Measurements from ENCODE around the gene CPT2.

Gene CPT2

GRCh38 chr1:53220171-53220961, 23.7 kb downstream of the CPT2 start, which contains the start of gene CZIB:
TSS of gene CZIB (minus strand) at chr1:53220634. CDS start at chr1:53220575, 59 bp downstream.
- DNase-seq, result peak; percentile 97 to 98

GRCh38 chr1:53220962-53221286, 24.3 kb downstream of the CPT2 start:
- no peak for DNase-seq

- DNase-seq, result no peak
These were observed 41.0 kb downstream of the CPT2 start for GRCh38 chr1:53237638-53238037.

- DNase-seq, result peak; percentile 94 to 97
These were observed 41.9 kb downstream of the CPT2 start, which contains the start of gene MAGOH for GRCh38 chr1:53238197-53239155. TSS of gene MAGOH (minus strand) at chr1:53238518. CDS start at chr1:53238448, 70 bp downstream.

GRCh38 chr1:53241828-53242227, 45.2 kb downstream of the CPT2 start:
- DNase-seq, result no peak

GRCh38 chr1:53242381-53242780, 45.8 kb downstream of the CPT2 start:
- no peak for DNase-seq

- DNase-seq, result no peak
These were observed 47.5 kb downstream of the CPT2 start for GRCh38 chr1:53244141-53244540.

- DNase-seq, result no peak
These were observed 49.9 kb downstream of the CPT2 start for GRCh38 chr1:53246261-53247134.

GRCh38 chr1:53249706-53250105, 53.1 kb downstream of the CPT2 start:
- DNase-seq, result no peak

- no peak for DNase-seq
These were observed 53.7 kb downstream of the CPT2 start for GRCh38 chr1:53250325-53250724.

GRCh38 chr1:53254011-53254640, 57.5 kb downstream of the CPT2 start:
- no peak for DNase-seq

GRCh38 chr1:53255031-53255430, 58.4 kb downstream of the CPT2 start:
- DNase-seq, result no peak

GRCh38 chr1:53256511-53257453, 60.2 kb downstream of the CPT2 start:
- no peak for DNase-seq

GRCh38 chr1:53257454-53258081, 60.9 kb downstream of the CPT2 start:
- no peak for DNase-seq

- DNase-seq, result no peak
These were observed 61.6 kb downstream of the CPT2 start for GRCh38 chr1:53258216-53258615.

GRCh38 chr1:53259932-53260331, 63.3 kb downstream of the CPT2 start:
- no peak for DNase-seq

GRCh38 chr1:53260631-53261247, 64.1 kb downstream of the CPT2 start:
- DNase-seq, result no peak

- no peak for DNase-seq
These were observed 65.4 kb downstream of the CPT2 start for GRCh38 chr1:53262000-53262399.
